ENCODE data around the gene TBP.
"Not testable (repeated sequence)": the region's sequence is repeated elsewhere in the genome, so short reads cannot be mapped to it uniquely, and the experiment has no call there.

Gene TBP

GRCh38 chr6:170536671-170537070 lies 17.5 kb upstream of the TBP start:
- no peak for DNase-seq

DNA sequence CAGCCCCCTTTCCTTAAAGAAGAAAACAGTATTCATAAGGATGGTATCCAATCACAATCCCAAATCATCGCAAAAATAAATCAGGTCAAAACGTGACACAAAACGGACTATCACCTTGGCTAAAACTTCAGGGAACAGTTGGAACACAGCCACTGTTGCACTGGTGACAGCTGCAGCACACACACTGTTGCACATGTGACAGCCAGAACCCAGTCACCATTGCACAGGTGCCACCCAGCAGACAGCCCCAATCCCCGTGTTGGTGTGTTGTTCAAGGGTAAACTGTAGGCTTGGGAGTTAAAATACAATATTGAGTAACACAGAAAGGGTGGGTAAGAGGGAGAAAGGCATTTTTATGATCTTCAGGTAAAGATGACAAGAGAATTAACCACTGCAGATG lies 16.8 kb upstream of the TBP start:
- no peak for DNase-seq

DNA sequence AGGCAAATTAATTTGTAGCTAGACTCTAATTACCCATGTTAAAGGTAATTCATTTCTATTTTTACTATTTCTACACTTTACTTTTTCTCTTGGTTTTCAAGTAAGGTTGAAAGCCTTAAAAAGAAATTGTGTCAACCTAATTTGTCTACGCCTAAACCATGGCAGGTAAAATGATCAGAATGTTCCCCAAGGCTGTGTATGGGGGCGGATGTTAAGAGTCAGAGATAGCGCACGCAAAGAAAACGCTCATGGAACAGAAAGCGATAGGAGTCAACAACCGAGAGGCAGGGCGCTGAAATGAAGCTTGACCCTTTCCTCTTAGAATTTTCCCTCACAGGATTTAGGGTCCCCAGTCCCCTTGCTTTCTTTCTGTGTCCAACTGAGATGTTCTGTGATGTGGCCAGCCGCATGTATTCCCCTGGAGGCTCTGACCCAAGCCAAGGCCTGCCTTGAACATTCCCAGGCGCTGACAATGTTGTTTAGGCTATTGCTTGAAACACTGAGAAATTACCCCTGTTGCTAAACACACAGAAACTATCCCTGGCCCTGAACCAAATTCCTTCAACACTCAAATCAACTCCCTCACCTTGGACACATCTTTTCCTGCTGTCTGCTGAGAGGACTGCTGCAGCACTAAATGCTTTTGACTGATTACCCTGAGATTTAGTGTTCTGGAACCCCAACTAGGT lies 12.0 kb upstream of the TBP start:
- DNase-seq = no peak

DNA sequence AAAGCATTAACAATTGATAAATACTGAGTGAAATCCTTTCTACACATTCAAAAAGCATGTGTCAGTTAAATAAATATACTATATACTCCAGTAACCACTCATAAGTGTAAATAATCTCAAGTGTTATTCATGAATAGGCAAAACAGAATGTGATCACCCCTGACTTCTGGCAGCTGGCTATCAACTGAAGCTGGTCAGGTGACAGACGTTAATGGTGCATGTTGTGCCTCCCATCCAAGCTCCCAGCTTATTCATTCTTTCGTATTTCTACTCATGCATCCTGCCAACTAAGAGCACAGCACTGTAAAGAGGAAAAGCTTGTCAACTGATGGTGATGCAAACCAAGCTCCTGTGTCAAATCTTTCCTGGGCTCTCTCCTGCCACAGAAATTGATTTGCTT lies 8.8 kb upstream of the TBP start:
- DNase-seq = no peak

DNA sequence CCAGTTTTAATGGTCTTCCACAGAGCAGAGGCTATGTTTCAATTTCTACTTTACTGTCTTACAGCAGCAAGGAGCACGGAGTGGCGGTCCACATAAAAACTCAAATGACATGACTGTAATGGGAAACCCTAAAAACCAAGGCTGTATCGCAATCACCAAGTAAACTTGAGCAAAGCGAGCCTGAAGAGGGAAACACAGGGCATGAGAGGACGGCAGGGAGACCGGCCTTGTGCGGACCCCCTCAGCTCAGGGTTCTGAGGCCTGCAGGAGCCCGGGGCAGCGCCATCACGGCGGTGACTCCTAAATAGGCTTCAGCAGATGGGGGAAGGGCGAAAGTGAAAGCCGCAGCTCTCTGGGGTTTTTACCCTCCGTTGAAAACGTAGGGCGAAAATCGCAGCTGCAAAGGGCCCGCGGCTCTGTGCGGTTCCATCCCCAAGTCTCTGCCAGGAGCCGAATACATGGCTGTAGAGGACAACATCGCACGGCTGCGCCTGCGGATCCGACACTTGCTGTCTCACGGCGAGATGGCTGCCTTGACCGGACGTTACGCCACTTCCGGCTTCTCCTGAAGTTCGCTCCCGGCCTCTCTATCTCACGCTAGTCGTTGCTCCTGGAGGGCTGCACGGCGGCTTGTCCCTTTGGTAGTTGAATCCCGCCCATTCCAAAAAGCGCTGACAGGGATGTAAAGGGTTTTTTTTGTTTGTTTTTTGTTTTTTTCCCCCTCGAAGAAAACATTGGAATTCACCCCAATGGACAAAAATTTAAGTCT lies 1.2 kb upstream of the TBP start, which contains the start of gene PSMB1:
Gene PSMB1, minus strand, starts transcription at position 543 of the 769 bp plus-strand sequence. Its CDS starts 65 bp downstream, at position 478.
- peak; percentile 75 to 83 for DNase-seq

GRCh38 chr6:170553534-170554012 lies 596 bp upstream of the TBP start:
- peak in 1 of 2 experiments; percentile 62 for DNase-seq

DNA sequence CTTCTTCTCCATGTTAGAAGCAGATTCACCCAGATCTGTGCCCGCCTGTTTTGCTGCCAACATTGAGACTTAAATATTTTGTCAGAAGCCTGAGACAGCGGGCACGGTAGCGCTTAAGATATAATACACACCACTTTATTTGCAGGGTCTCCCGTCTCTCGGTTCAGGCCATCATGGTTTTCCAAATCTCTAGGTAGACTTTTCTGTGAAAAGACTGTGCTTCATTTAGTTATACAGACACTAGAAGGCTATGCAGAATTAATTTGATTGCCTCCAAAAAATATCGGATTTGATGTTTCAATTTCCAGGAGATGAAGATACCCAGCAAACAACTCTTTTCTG lies 598 bp downstream of the TBP start:
- DNase-seq = no peak

DNA sequence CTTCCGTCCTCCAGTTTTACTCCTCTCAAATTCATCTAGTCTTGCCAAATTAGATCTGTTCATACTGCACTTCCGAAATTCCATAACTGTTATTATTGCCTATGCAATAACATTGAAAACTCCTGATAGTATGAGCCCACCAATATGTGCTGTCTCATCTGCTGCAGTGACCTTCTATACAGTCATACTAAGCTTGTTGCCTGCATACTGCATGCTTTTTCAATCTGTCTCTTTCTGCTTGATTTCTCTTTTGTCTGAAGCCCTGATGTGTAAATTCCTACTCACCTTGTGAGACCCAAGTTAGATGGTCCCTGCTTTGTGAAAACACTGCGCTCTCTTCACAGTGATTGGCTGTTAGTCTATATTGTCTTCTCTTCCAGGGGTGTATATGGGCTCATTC lies 1.1 kb downstream of the TBP start:
- no peak for DNase-seq

- DNase-seq = no peak
These were observed 7.4 kb downstream of the TBP start for GRCh38 chr6:170561555-170561954.

DNA sequence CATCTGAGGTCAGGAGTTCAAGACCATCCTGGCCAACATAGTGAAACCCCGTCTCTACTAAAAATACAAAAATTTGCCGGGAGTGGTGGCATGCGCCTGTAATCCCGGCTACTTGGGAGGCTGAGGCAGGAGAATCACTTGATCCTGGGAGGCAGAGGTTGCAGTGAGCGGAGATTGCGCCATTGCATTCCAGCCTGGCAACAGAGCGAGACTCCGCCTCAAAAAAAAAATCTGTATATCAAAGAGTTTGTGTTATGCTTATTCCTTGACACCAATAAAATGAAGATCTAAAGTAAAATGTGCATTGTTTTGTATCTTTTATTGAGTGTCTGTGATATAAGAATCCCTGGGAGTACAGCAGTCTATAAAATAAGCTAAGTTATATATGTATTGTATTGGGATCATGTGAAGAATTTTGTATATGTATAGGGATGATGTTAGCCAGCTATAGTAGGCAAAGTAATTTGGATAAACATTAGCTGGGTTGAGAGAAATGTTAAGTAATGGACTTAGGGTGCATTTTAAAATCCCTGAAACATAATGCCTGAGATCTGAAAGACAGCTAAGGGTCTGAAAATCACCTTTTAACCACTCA lies 10.9 kb downstream of the TBP start:
- no peak for DNase-seq

- DNase-seq = no peak
These were observed 18.7 kb downstream of the TBP start for GRCh38 chr6:170572704-170573466.

DNA sequence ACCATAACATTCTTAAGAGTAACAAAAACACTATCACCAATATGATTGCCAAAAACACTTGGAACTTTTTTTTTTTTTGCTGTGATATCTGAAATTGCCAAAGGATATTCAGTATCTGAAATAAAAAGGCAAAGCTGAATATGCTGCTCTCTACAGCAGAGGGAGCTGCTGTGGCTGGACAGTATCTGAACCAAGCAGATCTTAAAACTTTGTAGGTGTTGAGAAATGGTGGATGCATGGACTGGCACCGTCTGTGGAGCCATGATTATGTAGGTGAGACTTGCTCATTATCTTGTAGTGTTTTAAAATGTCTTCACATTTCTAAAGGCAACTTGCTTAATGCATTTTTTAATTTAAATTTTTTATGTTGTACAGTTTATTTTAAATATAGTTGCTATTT lies 21.1 kb downstream of the TBP start:
- DNase-seq = no peak

DNA sequence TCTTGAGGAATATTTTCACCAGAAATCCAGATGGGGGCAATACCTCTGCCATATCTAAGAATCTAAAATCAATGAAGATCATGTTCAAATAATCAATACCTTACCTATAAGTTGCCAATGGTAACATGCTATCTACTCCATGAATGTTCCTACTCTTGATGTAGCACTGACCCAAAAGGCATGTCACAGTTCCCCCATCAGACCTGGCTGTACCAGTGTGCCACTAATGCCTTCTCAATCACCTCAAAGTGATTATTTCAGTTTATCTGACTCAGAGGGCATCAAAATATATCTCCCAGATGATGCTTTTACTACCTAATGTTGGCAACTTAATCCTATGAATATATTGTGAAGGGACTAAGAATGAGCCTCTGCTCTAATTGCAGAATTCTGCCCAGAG lies 24.7 kb downstream of the TBP start:
- DNase-seq = no peak

DNA sequence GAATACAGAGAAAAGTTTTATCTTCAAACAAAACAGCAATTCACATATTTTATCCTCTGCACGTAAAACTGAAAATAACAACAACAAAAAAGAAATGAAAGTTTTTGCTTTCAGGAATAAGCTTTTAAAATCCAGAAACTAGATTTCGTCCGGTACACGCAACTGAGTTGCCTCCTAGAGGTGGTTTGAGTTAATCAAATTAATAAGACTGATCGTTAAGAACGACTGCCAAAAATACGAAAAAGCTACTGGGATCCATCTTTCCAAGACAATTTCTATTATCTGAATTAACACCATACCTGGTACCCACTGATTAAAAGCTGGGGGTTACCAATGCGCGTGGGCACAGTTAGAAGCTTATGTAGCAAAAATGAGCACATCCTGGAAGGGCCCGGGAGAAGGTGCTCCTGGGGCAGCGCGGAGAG lies 29.6 kb downstream of the TBP start:
- no peak for DNase-seq

DNA sequence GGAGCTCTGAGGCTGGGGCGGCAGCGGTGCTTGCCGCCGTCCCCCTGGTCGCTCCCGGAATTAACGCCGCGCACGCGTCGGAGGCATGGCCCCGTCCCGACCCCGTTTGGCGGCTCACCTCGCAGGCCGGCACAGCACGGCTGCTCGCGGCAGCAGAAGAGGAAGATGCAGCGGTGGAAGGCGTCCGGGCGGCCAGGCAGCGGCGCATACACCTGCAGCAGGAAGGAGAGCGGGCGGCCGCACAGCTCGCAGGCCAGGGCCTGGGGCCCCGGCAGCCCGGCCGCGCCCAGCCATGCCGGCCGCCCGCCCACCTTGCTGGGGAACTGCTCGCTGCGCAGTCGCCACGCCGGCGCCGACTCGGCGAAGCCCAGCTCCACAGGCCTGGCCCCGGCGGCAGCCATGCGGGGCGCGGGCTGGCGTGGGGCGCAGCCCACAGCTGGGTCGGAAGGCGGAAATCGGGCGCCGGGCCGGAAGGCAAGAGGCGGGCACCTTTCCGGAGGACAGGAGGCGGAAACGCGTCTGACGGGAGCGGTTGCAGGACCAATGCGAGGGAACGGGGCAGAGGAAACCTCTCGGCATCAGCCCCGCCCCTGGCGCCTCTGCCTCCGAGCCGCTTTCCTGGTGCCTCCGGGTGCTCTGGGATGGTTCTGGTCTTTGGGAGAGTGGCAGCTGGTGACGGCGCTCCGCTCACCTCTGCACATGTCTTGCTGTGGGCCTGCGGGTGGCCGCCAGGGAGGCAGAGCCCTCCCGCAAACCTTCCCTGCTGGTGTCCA lies 30.2 kb downstream of the TBP start, which contains the start of gene PDCD2:
Gene PDCD2, minus strand, starts transcription at position 457 of the 773 bp plus-strand sequence. Its CDS starts 56 bp downstream, at position 401.
- peak; percentile 50 to 75 for DNase-seq

DNA sequence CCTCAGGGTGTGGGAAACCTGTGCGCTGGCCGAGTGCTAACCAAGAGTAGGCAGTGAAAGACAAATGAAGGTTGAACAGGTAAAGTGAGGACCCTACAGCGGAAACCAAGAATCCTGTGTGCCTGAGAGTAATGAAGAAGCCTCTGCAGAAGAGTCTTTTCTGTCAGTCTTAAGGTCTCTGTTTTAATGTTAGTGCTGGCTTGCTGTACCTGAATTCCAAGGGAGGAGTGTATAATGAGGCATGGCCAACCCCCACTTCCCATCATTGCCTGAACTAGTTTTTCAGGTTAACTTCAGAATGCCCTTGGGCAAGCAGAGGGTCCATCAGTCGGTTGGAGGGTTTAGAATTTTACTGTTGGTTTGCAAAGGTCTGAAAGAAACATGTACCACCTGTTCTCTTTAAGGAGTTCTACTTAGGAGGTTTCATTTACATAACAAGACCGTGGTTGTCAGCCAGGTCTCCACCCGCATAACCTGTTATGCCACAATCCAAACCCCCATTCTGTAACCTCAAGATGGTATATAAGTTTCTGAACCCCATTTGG lies 30.9 kb downstream of the TBP start:
- DNase-seq = no peak

- no peak for DNase-seq
These were observed 36.6 kb downstream of the TBP start for GRCh38 chr6:170590725-170591124.

GRCh38 chr6:170596426-170596825 lies 42.3 kb downstream of the TBP start:
- DNase-seq = no peak

DNA sequence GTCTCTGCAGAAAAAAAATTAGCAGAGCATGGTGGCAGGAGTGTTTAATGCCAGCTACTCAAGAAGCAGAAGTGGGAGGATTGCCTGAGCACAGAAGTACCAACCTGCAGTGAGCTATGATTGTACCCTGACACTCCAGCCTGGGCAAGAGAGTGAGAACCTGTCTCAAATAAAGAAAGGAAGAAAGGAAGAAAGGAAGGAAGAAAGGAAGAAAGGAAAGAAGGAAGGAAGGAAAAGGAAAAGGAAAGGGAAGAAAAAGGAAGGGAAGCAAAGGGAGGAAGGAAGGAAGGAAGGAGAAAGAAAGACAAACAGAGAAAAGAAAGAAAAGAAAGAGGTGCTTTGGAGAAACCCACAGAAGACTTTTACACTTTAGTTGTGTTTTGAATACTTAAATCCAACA lies 43.1 kb downstream of the TBP start:
- DNase-seq = no peak

DNA sequence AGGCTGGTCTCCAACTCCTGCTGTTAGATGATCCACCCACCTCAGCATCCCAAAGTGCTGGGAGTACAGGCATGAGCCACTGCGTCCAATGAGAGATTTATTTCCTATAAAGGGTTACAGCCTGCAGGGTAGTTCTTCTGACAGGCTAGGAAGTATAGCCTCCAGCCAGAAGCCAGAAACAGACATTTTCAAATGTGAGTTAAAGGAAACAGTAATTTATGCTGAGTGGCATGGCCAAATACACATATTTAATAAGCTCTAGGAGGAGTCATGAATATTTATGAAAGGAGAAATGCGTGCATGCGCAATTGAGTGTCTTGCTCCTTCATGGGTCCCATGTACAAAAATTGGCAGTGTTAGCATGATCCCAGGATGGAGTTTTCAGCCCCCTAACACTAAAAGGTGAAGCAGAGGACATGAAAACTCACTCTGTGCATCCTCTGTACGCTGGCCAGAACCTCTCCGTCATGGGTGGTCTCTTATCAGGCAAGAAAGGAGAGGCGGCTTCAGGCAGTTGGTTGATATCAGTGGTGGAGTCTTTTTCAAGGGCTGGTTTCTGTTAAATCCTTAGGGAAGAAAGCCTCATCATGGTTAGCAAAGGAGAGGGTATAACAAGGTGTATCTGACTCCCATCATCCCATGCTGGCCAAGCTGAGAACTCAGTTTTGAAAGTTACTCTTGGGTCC lies 51.5 kb downstream of the TBP start:
- no peak for DNase-seq

DNA sequence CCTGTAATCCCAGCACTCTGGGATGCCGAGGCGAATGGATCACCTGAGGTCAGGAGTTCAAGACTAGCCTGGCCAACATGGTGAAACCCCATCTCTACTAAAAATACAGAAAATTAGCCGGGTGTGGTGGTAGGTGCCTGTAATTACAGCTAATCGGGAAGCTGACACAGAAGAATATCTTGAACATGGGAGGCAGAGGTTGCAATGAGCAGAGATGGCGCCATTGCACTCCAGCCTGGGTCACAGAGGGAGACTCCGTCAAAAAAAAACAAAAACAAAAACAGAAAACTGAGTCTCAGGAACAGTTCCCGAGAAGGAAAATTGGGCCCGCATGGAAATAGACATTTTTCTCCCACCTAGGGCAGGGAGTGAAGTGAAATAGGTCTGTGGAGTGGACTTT lies 55.1 kb downstream of the TBP start:
- not testable (repeated sequence) for DNase-seq

All from NCI-H1930 (cell line).